Neural progenitor cell (in vitro differentiated cells): ENCODE measurements around the gene KIF3B. TPM values are rescaled to one million over a fixed set of nuclear protein-coding genes. Genes with fewer than 3 reads are reported as not detected.

Experiments used
- DNase-seq: peaks from one replicate; pipeline ENCODE4 v3.0.0-alpha.2; 2016; ENCODE audit warnings: low spot score
- H2AFZ ChIP-seq: fragments of 200-600 bp; sonication (generic); replicated peaks from 2 replicates; pipeline ENCODE4 v1.6.1; 2016; ENCODE audit warnings: antibody characterized with exemption
- H3F3A ChIP-seq: fragments of 200-600 bp; sonication (generic); 2 replicates; pipeline ENCODE4 v1.6.1; 2016; ENCODE audit warnings: antibody characterized with exemption, low read depth
- H3K27ac ChIP-seq: fragments of 200-600 bp; sonication (generic); 2 replicates; pipeline ENCODE4 v1.5.1; 2016; ENCODE audit warnings: mild to moderate bottlenecking
- H3K27me3 ChIP-seq: fragments of 200-600 bp; sonication (generic); 2 replicates; pipeline ENCODE4 v1.6.1; 2016; ENCODE audit warnings: mild to moderate bottlenecking, moderate library complexity
- H3K36me3 ChIP-seq: fragments of 200-600 bp; sonication (generic); 2 replicates; pipeline ENCODE4 v1.5.1; 2016
- H3K4me1 ChIP-seq: fragments of 200-600 bp; sonication (generic); 2 replicates; pipeline ENCODE4 v1.6.1; 2016; ENCODE audit warnings: mixed run types
- H3K4me2 ChIP-seq: fragments of 200-600 bp; sonication (generic); 2 replicates; pipeline ENCODE4 v1.6.1; 2016
- H3K4me3 ChIP-seq: fragments of 200-600 bp; sonication (generic); 2 replicates; pipeline ENCODE4 v1.5.1; 2016
- H3K79me2 ChIP-seq: fragments of 200-600 bp; sonication (generic); 2 replicates; pipeline ENCODE4 v1.6.1; 2016; ENCODE audit warnings: low read depth
- H3K9ac ChIP-seq: fragments of 200-600 bp; sonication (generic); 2 replicates; pipeline ENCODE4 v1.6.1; 2016
- H3K9me3 ChIP-seq: fragments of 200-600 bp; sonication (generic); 2 replicates; pipeline ENCODE4 v1.5.1; 2016; ENCODE audit warnings: low read depth
- H4K20me1 ChIP-seq: fragments of 200-600 bp; sonication (generic); 2 replicates; pipeline ENCODE4 v1.6.1; 2016; ENCODE audit warnings: low read depth
- H3K27ac Mint-ChIP-seq: 3 replicates; pipeline ENCODE4 v1.8.0; 2021; ENCODE audit warnings: mixed read lengths
- H3K27me3 Mint-ChIP-seq: 2 replicates; pipeline ENCODE4 v1.8.0; 2022; ENCODE audit warnings: low read depth, mild to moderate bottlenecking, inconsistent platforms, moderate library complexity, mixed read lengths; ENCODE audit not compliant: insufficient read depth
- H3K36me3 Mint-ChIP-seq: 3 replicates; pipeline ENCODE4 v1.8.0; 2021; ENCODE audit warnings: mixed read lengths
- H3K4me1 Mint-ChIP-seq: 3 replicates; pipeline ENCODE4 v1.8.0; 2021; ENCODE audit warnings: mixed read lengths
- H3K4me3 Mint-ChIP-seq: 3 replicates; pipeline ENCODE4 v1.8.0; 2021; ENCODE audit warnings: mild to moderate bottlenecking, moderate library complexity, mixed read lengths
- H3K9me3 Mint-ChIP-seq: 3 replicates; pipeline ENCODE4 v1.8.0; 2020; ENCODE audit warnings: mixed read lengths
- EZH2 ChIP-seq: fragments of 200-600 bp; sonication (generic); IDR thresholded peaks from 2 replicates; pipeline ENCODE4 v1.6.1; 2017; ENCODE audit warnings: antibody characterized with exemption, mild to moderate bottlenecking, moderate library complexity
- EZH2phosphoT487 ChIP-seq: fragments of 200-600 bp; sonication (generic); IDR thresholded peaks from 2 replicates; pipeline ENCODE4 v1.6.1; 2017; ENCODE audit warnings: antibody characterized with exemption
- total RNA-seq: library from RNA; depleted of rRNA; stranded (reverse); fragments of >200 nt; gene quantifications from 2 replicates; pipeline ENCODE4 v1.2.3, GENCODE V29; 2015; ENCODE audit warnings: low replicate concordance
- TF ChIP-seq, protein P1 (sequence below): fragments of 200-600 bp; sonication (generic); IDR thresholded peaks from 2 replicates; pipeline ENCODE4 v1.5.1; 2017; ENCODE audit warnings: antibody characterized with exemption, mild to moderate bottlenecking

Gene KIF3B
- total RNA-seq, 1 donor from 2014 or later: 16.8 TPM

DNA sequence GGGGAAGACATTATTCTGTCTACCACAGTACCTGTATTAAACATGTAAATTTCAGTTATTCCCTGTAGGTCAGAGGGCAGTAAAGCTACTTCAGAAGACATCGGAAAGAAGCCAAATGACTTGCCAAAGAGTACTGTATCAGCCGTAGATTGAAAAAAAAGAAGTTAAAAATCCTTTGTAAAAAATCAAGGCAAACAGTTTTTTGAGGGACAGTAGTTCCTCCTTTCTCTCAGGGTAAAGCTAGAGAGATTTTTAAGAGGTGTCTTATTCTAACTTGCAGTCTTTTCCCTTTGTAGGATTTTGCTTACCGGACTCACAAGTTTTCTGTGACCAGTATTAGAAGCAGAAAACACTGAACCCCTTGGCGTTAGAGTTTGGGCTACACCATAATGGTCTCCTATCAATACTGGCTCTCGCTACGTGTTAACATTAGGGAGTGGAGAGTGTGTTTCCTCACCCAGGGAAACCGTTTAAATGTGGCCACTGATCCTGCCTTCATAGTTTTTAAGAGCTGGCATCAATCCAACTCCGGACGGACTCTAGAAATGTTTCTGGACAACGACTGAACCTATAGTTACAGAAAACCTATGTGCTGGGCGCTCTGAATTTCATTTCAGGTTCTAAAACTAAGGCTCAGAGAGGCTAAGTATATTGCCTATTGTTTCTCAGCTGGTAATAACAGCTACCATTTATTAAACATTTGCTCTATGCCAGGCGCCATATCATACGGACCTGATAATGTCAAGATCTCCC is 79.3 kb downstream of the KIF3B start:
- H3K36me3 Mint-ChIP-seq: peaks cover 9% of the 10 kb centered on the region
- H3K9me3 ChIP-seq: no peaks in the 10 kb centered on the region
- H3F3A ChIP-seq: peaks cover 12% of the 10 kb centered on the region
- peaks cover 24% of the 10 kb centered on the region for H3K4me1 Mint-ChIP-seq
- H3K27ac Mint-ChIP-seq: peak overlapping the region; percentile 98
- H3K4me1 ChIP-seq: peaks cover 6% of the 10 kb centered on the region
- H3K9ac ChIP-seq: no peak overlapping the region
- H3K27me3 ChIP-seq: peaks cover 5% of the 10 kb centered on the region
- no peak overlapping the region for H2AFZ ChIP-seq
- H3K79me2 ChIP-seq: peaks cover 32% of the 10 kb centered on the region
- peak overlapping the region; percentile 81 for H3K4me2 ChIP-seq
- H3K27me3 Mint-ChIP-seq: peaks cover 4% of the 10 kb centered on the region
- no peaks in the 10 kb centered on the region for H3K9me3 Mint-ChIP-seq
- TF ChIP-seq EZH2 (no peak), EZH2phosphoT487 (no peak)
- TF ChIP-seq, protein P1, sequence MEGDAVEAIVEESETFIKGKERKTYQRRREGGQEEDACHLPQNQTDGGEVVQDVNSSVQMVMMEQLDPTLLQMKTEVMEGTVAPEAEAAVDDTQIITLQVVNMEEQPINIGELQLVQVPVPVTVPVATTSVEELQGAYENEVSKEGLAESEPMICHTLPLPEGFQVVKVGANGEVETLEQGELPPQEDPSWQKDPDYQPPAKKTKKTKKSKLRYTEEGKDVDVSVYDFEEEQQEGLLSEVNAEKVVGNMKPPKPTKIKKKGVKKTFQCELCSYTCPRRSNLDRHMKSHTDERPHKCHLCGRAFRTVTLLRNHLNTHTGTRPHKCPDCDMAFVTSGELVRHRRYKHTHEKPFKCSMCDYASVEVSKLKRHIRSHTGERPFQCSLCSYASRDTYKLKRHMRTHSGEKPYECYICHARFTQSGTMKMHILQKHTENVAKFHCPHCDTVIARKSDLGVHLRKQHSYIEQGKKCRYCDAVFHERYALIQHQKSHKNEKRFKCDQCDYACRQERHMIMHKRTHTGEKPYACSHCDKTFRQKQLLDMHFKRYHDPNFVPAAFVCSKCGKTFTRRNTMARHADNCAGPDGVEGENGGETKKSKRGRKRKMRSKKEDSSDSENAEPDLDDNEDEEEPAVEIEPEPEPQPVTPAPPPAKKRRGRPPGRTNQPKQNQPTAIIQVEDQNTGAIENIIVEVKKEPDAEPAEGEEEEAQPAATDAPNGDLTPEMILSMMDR: no peak
- H3K4me3 ChIP-seq: peak overlapping the region; percentile 93
- peaks cover 28% of the 10 kb centered on the region for H4K20me1 ChIP-seq
- no peak for DNase-seq
- no peaks in the 10 kb centered on the region for H3K36me3 ChIP-seq
- peak overlapping the region; percentile 95 for H3K4me3 Mint-ChIP-seq
- H3K27ac ChIP-seq: no peak overlapping the region

DNA sequence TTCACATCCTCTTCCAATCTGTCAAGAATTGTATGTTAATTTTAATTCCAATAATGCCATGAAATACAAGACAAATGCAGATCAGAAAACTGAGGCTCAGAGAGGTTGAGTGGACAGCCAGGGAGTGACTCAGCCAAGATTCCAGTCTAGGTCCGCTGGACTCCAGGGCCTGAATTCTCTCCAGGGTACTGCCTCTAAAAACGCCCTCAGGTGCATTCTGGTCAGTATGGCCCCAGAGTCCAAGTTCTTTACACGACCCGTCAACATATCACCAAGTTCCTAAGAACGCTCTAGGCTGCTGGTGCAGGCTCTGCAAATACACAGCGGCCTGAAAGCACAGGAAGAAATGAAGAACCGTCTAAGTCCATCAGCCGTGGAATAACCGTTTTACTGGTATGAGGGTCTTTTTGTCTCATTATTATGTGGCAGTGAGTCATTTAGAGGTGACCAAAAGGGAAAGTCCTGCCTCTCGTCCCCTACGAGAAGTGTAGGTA is 80.0 kb downstream of the KIF3B start:
- H3K9me3 ChIP-seq: no peaks in the 10 kb centered on the region

DNA sequence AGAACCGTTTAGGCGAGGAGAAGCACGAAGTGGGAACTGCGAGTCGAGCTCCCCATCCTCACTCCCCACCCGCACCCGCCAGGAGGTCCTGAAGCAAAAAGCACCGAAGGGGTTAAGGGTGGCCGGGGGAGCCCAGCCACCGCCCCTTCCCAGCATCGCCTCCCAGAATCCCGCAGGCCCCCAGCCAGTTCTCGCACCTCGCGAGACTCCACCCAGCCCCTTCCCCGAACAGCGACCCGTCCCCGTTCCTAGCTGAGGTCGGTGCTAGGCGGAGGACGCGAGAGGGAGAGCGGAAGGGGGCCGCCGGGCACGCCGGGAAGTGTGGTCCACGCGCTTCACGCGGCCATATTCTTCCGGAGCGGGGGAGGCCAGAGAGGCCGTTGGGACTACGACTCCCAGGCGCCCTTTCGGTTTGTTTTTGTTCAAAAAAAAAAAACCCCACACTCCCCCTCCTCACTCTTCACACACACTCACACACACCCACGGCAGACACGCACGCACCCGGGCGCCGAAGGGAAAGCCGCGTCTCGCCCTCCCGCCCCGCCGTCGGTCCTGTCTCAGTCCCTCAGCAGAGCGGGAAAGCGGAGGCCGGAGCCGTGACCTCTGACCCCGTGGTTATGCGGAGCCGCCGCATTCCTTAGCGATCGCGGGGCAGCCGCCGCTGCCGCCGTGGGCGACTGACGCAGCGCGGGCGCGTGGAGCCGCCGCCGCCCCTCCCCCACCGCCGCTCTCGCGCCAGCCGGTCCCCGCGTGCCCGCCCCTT is 80.6 kb downstream of the KIF3B start, which contains the start of gene ASXL1:
TSS of gene ASXL1 (plus strand) at position 463 of the 763 bp plus-strand sequence. CDS start 445 bp downstream, outside the sequence.
- H3K27me3 ChIP-seq: peaks cover 5% of the 10 kb centered on the region
- DNase-seq: peak; percentile 99
- Mint-ChIP-seq H3K27me3 (peaks cover 8% of the 10 kb centered on the region), H3K4me3 (peak within 1 kb of the TSS; percentile 95), H3K36me3 (peaks cover 9% of the 10 kb centered on the region), H3K4me1 (peaks cover 33% of the 10 kb centered on the region), H3K9me3 (no peaks in the 10 kb centered on the region), H3K27ac (peak within 1 kb of the TSS; percentile 98)
- peaks cover 41% of the 10 kb centered on the region for H4K20me1 ChIP-seq
- H3K4me3 ChIP-seq: peak within 1 kb of the TSS; percentile 93
- H3K36me3 ChIP-seq: no peaks in the 10 kb centered on the region
- peak within 1 kb of the TSS; percentile 74 for H2AFZ ChIP-seq
- H3K4me1 ChIP-seq: peaks cover 6% of the 10 kb centered on the region
- H3K9ac ChIP-seq: peak within 1 kb of the TSS; percentile 52
- peak within 1 kb of the TSS; percentile 81 for H3K4me2 ChIP-seq
- TF ChIP-seq EZH2phosphoT487: no peak
- no peak for TF ChIP-seq EZH2
- TF ChIP-seq, protein P1: no peak
- no peaks in the 10 kb centered on the region for H3K9me3 ChIP-seq
- H3F3A ChIP-seq: peaks cover 12% of the 10 kb centered on the region
- peaks cover 45% of the 10 kb centered on the region for H3K79me2 ChIP-seq
- peak within 1 kb of the TSS; percentile 93 for H3K27ac ChIP-seq

More for the DNA sequence above, 80.0 kb downstream of the KIF3B start:
- Mint-ChIP-seq H3K27me3 (peaks cover 8% of the 10 kb centered on the region), H3K36me3 (peaks cover 9% of the 10 kb centered on the region), H3K27ac (peak overlapping the region; percentile 98), H3K4me3 (peak overlapping the region; percentile 95), H3K4me1 (peaks cover 27% of the 10 kb centered on the region), H3K9me3 (no peaks in the 10 kb centered on the region)
- Histone ChIP-seq H4K20me1 (peaks cover 34% of the 10 kb centered on the region), H3K9ac (peak overlapping the region; percentile 36), H2AFZ (peak overlapping the region; percentile 74), H3K27me3 (peaks cover 5% of the 10 kb centered on the region), H3K4me1 (peaks cover 6% of the 10 kb centered on the region), H3K27ac (no peak overlapping the region), H3K36me3 (no peaks in the 10 kb centered on the region), H3F3A (peaks cover 12% of the 10 kb centered on the region), H3K4me2 (peak overlapping the region; percentile 81), H3K79me2 (peaks cover 38% of the 10 kb centered on the region), H3K4me3 (peak overlapping the region; percentile 93)
- DNase-seq: no peak
- TF ChIP-seq EZH2phosphoT487 (no peak), EZH2 (no peak)
- TF ChIP-seq, protein P1: no peak
